ENCODE measurements around the gene KRTAP10-9.

DNA sequence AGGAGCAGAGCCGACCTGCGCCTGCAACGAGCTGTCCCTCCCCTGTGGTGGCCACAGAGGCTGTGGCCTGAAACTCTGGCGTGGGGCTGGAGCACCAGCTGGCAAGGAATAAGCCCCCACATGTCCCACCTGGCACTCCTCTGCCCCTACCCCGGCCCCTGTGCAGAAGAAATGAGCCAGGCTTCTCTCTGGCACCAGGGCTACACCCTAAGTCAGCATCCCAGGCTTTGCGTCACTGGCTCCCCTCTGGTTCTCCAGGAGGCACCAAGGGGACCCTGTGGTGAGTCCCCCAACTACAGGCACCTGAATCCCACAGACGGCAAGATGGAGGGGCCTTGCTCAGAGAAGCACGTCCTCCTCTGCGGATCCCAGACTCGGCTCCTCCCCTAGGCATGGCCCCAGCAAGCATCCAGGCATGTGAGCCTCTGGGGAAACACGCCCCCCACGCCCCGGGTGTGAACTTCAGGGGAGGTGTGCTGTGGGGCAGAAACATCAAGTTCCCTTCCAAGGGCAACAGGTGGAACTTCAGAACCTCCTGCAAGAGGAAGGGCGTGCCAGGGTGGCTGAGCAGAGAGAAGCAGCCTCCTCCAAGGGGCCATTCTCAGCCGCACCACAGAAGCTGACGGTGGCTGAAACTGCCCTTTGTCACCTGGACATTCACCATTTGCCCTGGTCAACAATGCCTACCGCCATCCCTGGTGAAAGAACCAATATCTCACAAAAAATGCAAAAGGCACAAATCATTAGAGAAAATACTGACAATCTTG is 23.6 kb upstream of the KRTAP10-9 start:
- TF ChIP-seq, protein P1, sequence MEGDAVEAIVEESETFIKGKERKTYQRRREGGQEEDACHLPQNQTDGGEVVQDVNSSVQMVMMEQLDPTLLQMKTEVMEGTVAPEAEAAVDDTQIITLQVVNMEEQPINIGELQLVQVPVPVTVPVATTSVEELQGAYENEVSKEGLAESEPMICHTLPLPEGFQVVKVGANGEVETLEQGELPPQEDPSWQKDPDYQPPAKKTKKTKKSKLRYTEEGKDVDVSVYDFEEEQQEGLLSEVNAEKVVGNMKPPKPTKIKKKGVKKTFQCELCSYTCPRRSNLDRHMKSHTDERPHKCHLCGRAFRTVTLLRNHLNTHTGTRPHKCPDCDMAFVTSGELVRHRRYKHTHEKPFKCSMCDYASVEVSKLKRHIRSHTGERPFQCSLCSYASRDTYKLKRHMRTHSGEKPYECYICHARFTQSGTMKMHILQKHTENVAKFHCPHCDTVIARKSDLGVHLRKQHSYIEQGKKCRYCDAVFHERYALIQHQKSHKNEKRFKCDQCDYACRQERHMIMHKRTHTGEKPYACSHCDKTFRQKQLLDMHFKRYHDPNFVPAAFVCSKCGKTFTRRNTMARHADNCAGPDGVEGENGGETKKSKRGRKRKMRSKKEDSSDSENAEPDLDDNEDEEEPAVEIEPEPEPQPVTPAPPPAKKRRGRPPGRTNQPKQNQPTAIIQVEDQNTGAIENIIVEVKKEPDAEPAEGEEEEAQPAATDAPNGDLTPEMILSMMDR (IDR thresholded peaks at IDR 0.05): no peak
- no peak for TF ChIP-seq POLR2A (IDR thresholded peaks at IDR 0.05)

All from heart left ventricle (tissue), 13 donors.